GM12878 (cell line): ENCODE measurements around the gene NSUN2. TPM values are rescaled to one million over a fixed set of nuclear protein-coding genes. Genes with fewer than 3 reads are reported as not detected.

Experiments used
- CBFB ChIP-seq: IDR thresholded peaks from 2 replicates; pipeline ENCODE4 v1.6.1; 2016; ENCODE audit warnings: antibody characterized with exemption, low read depth
- IRF4 ChIP-seq: IDR thresholded peaks from 2 replicates; pipeline ENCODE4 v1.6.1; 2011; ENCODE audit warnings: low read depth, low read length
- NFYA ChIP-seq: IDR thresholded peaks from 2 replicates; pipeline ENCODE4 v1.6.1; 2011; ENCODE audit warnings: low read depth, mild to moderate bottlenecking, low read length, improper control_type of control experiment, borderline replicate concordance
- RAD51 ChIP-seq: fragments of 450-650 bp; IDR thresholded peaks from 2 replicates; pipeline ENCODE4 v1.6.1; 2016; ENCODE audit warnings: moderate library complexity, mild to moderate bottlenecking, inconsistent platforms
- SP1 ChIP-seq: IDR thresholded peaks from one replicate; pipeline ENCODE4 v1.6.1; 2011; ENCODE audit warnings: low read depth, low read length
- STAT1 ChIP-seq: fragments of 450-650 bp; conservative IDR thresholded peaks from 2 replicates; pipeline ENCODE4 v1.6.1; 2014; ENCODE audit warnings: antibody characterized with exemption, mild to moderate bottlenecking
- SUZ12 ChIP-seq: fragments of 200-600 bp; sonication (generic); IDR thresholded peaks from one replicate; pipeline ENCODE4 v1.6.1; 2018; ENCODE audit warnings: antibody characterized with exemption, mild to moderate bottlenecking; ENCODE audit not compliant: unreplicated experiment
- ZNF687 ChIP-seq: fragments of 450-650 bp; IDR thresholded peaks from 2 replicates; pipeline ENCODE4 v1.6.1; 2017; ENCODE audit warnings: mild to moderate bottlenecking, moderate library complexity
- ZZZ3 ChIP-seq: IDR thresholded peaks from 2 replicates; pipeline ENCODE4 v1.6.1; 2011; ENCODE audit warnings: low read depth; ENCODE audit not compliant: control insufficient read depth, insufficient read length
- polyA plus RNA-seq, 11 experiments: library from polyadenylated mRNA; depleted of rRNA in 4 of 11; unstranded in 6 of 11; stranded (reverse) in 5 of 11; fragments of >200 nt; fragmentation: Nextera tagmentation in 4 of 11; fragmentation: Illumina TruSeq in 1 of 11; extraction: Ambion mirVana in 4 of 11; extraction: Trizol in 1 of 11; gene quantifications; 1 replicate in 1 of 11; 2 replicates in 10 of 11; pipeline versions ENCODE4 v1.2.1 to v1.2.3, GENCODE V29; 2011 to 2016; ENCODE audit warnings: inconsistent platforms in 2 of 11, missing spikeins in 2 of 11, low read depth in 1 of 11
- total RNA-seq, 4 experiments: library from RNA; depleted of rRNA in 3 of 4; stranded (reverse); fragments of >200 nt in 3 of 4; fragmentation: Illumina TruSeq in 1 of 4; extraction: Trizol in 1 of 4; gene quantifications; 2 replicates each; pipeline versions ENCODE4 v1.2.1 to v1.2.3, GENCODE V29; 2013 to 2021
- TF ChIP-seq, protein P1 (sequence below): IDR thresholded peaks from 2 replicates; pipeline ENCODE4 v1.6.1; 2012; ENCODE audit warnings: low read depth, low read length, improper control_type of control experiment
- TF ChIP-seq, protein P2 (sequence below): fragments of 150-350 bp; IDR thresholded peaks from 2 replicates; pipeline ENCODE4 v1.6.1; 2014; ENCODE audit warnings: mild to moderate bottlenecking, low read depth, low read length

NSUN2 gene
- total and polyA plus RNA-seq, 10 of the 15 experiments (the other 5 are each of a cell fraction or from before 2014, with no cell fraction given), result 8.0 to 112 (median 91.1) TPM

GRCh38 chr5:6572825-6573380 lies 59.9 kb downstream of the NSUN2 start (continued):
- TF ChIP-seq ZNF687 (no peak), STAT1 (no peak), SUZ12 (no peak), RAD51 (no peak), SP1 (no peak), ZZZ3 (no peak), IRF4 (no peak), NFYA (no peak), CBFB (no peak)
- TF ChIP-seq, protein P1, sequence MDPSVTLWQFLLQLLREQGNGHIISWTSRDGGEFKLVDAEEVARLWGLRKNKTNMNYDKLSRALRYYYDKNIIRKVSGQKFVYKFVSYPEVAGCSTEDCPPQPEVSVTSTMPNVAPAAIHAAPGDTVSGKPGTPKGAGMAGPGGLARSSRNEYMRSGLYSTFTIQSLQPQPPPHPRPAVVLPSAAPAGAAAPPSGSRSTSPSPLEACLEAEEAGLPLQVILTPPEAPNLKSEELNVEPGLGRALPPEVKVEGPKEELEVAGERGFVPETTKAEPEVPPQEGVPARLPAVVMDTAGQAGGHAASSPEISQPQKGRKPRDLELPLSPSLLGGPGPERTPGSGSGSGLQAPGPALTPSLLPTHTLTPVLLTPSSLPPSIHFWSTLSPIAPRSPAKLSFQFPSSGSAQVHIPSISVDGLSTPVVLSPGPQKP, result no peak
- TF ChIP-seq, protein P2, sequence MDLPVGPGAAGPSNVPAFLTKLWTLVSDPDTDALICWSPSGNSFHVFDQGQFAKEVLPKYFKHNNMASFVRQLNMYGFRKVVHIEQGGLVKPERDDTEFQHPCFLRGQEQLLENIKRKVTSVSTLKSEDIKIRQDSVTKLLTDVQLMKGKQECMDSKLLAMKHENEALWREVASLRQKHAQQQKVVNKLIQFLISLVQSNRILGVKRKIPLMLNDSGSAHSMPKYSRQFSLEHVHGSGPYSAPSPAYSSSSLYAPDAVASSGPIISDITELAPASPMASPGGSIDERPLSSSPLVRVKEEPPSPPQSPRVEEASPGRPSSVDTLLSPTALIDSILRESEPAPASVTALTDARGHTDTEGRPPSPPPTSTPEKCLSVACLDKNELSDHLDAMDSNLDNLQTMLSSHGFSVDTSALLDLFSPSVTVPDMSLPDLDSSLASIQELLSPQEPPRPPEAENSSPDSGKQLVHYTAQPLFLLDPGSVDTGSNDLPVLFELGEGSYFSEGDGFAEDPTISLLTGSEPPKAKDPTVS, result no peak
